ENCODE measurements around the gene PITPNM3. TPM values are rescaled to one million over a fixed set of nuclear protein-coding genes. Genes with fewer than 3 reads are reported as not detected.

The PITPNM3 gene
- polyA plus RNA-seq, 1 donor from 2014 or later = 3.0 TPM

GRCh38 chr17:6539871-6540270, 16.5 kb downstream of the PITPNM3 start:
- no peaks in the 10 kb centered on the region for H3K36me3 ChIP-seq (ENCODE audit: insufficient read depth, low read length)
- no peaks in the 10 kb centered on the region for H3F3A ChIP-seq (ENCODE audit: insufficient read depth, low read length, poor library complexity, severe bottlenecking)
- no peaks in the 10 kb centered on the region for H4K20me1 ChIP-seq (ENCODE audit: insufficient read depth)
- H3K79me2 ChIP-seq (replicated peaks; ENCODE audit: insufficient read depth, low read length) = no peaks in the 10 kb centered on the region
- no peak for TF ChIP-seq REST (IDR thresholded peaks at IDR 0.05; ENCODE audit: borderline replicate concordance)
- no peak for TF ChIP-seq SMC3 (conservative IDR thresholded peaks at IDR 0.05; ENCODE audit: poor library complexity)
- no peak for TF ChIP-seq EZH2 (IDR thresholded peaks at IDR 0.05; ENCODE audit: borderline replicate concordance, insufficient read depth, low read length, poor library complexity, severe bottlenecking)
- TF ChIP-seq POLR2AphosphoS5 (IDR thresholded peaks at IDR 0.05) = no peak
- no peak for TF ChIP-seq MXI1 (conservative IDR thresholded peaks at IDR 0.05; ENCODE audit: poor library complexity, severe bottlenecking)
- TF ChIP-seq EP300 (conservative IDR thresholded peaks at IDR 0.05; ENCODE audit: poor library complexity, severe bottlenecking) = no peak
- TF ChIP-seq TAF1 (IDR thresholded peaks at IDR 0.05; ENCODE audit: low read depth) = no peak
- no peaks in the 10 kb centered on the region for H3K9me3 ChIP-seq (ENCODE audit: low read length)
- H3K4me3 ChIP-seq (ENCODE audit: low read length) = no peak overlapping the region
- H3K4me2 ChIP-seq (ENCODE audit: low read length) = no peak overlapping the region
- no peak overlapping the region for H2AFZ ChIP-seq (ENCODE audit: low read depth, low read length)
- H3K9me2 ChIP-seq (ENCODE audit: insufficient read depth, low read length) = no peaks in the 10 kb centered on the region
- H3K9ac ChIP-seq (ENCODE audit: low read length) = no peak overlapping the region
- no peak overlapping the region for H3K27ac ChIP-seq (ENCODE audit: low read length)
- H3K27me3 ChIP-seq (ENCODE audit: insufficient read depth, low read depth, low read length) = no peaks in the 10 kb centered on the region

GRCh38 chr17:6536566-6537065, 19.7 kb downstream of the PITPNM3 start:
- no peak overlapping the region for H3K4me3 ChIP-seq (ENCODE audit: low read length)
- H3K9me3 ChIP-seq (ENCODE audit: low read length) = no peaks in the 10 kb centered on the region
- H3K27ac ChIP-seq (ENCODE audit: low read length) = no peak overlapping the region
- no peak overlapping the region for H3K4me2 ChIP-seq (ENCODE audit: low read length)
- H3K9ac ChIP-seq (ENCODE audit: low read length) = no peak overlapping the region
- no peak for TF ChIP-seq EZH2 (IDR thresholded peaks at IDR 0.05; ENCODE audit: borderline replicate concordance, insufficient read depth, low read length, poor library complexity, severe bottlenecking)
- TF ChIP-seq SMC3 (conservative IDR thresholded peaks at IDR 0.05; ENCODE audit: poor library complexity) = no peak
- TF ChIP-seq MXI1 (conservative IDR thresholded peaks at IDR 0.05; ENCODE audit: poor library complexity, severe bottlenecking) = no peak
- H4K20me1 ChIP-seq (ENCODE audit: insufficient read depth) = no peaks in the 10 kb centered on the region
- H2AFZ ChIP-seq (ENCODE audit: low read depth, low read length) = no peak overlapping the region
- no peaks in the 10 kb centered on the region for H3K79me2 ChIP-seq (replicated peaks; ENCODE audit: insufficient read depth, low read length)
- H3K36me3 ChIP-seq (ENCODE audit: insufficient read depth, low read length) = no peaks in the 10 kb centered on the region
- H3F3A ChIP-seq (ENCODE audit: insufficient read depth, low read length, poor library complexity, severe bottlenecking) = no peaks in the 10 kb centered on the region
- no peaks in the 10 kb centered on the region for H3K9me2 ChIP-seq (ENCODE audit: insufficient read depth, low read length)
- no peaks in the 10 kb centered on the region for H3K27me3 ChIP-seq (ENCODE audit: insufficient read depth, low read depth, low read length)

GRCh38 chr17:6536053-6536452, 20.3 kb downstream of the PITPNM3 start:
- no peak overlapping the region for H2AFZ ChIP-seq (ENCODE audit: low read depth, low read length)
- H4K20me1 ChIP-seq (ENCODE audit: insufficient read depth) = no peaks in the 10 kb centered on the region
- H3K4me3 ChIP-seq (ENCODE audit: low read length) = no peak overlapping the region
- H3K4me2 ChIP-seq (ENCODE audit: low read length) = no peak overlapping the region
- H3K79me2 ChIP-seq (replicated peaks; ENCODE audit: insufficient read depth, low read length) = no peaks in the 10 kb centered on the region
- no peaks in the 10 kb centered on the region for H3K9me3 ChIP-seq (ENCODE audit: low read length)
- H3K36me3 ChIP-seq (ENCODE audit: insufficient read depth, low read length) = no peaks in the 10 kb centered on the region
- H3F3A ChIP-seq (ENCODE audit: insufficient read depth, low read length, poor library complexity, severe bottlenecking) = no peaks in the 10 kb centered on the region
- H3K9me2 ChIP-seq (ENCODE audit: insufficient read depth, low read length) = no peaks in the 10 kb centered on the region
- H3K9ac ChIP-seq (ENCODE audit: low read length) = no peak overlapping the region
- no peak overlapping the region for H3K27ac ChIP-seq (ENCODE audit: low read length)
- TF ChIP-seq MXI1 (conservative IDR thresholded peaks at IDR 0.05; ENCODE audit: poor library complexity, severe bottlenecking) (no peak), RAD21 (conservative IDR thresholded peaks at IDR 0.05) (no peak), REST (IDR thresholded peaks at IDR 0.05; ENCODE audit: borderline replicate concordance) (no peak), SMC3 (conservative IDR thresholded peaks at IDR 0.05; ENCODE audit: poor library complexity) (no peak), CTCF (IDR thresholded peaks at IDR 0.05; ENCODE audit: poor library complexity, severe bottlenecking) (no peak), EP300 (conservative IDR thresholded peaks at IDR 0.05; ENCODE audit: poor library complexity, severe bottlenecking) (no peak), TAF1 (IDR thresholded peaks at IDR 0.05; ENCODE audit: low read depth) (no peak), POLR2AphosphoS5 (IDR thresholded peaks at IDR 0.05) (no peak)
- H3K27me3 ChIP-seq (ENCODE audit: insufficient read depth, low read depth, low read length) = no peaks in the 10 kb centered on the region
